Measurements from ENCODE around the gene TRIM59. TPM values are rescaled to one million over a fixed set of nuclear protein-coding genes. Genes with fewer than 3 reads are reported as not detected.
A peak's percentile ranks its signal among the peaks of the same experiment; 100 is the strongest.

TRIM59 gene
- polyA plus RNA-seq, 3 donors: 0.22 to 0.72 (median 0.22) TPM

DNA sequence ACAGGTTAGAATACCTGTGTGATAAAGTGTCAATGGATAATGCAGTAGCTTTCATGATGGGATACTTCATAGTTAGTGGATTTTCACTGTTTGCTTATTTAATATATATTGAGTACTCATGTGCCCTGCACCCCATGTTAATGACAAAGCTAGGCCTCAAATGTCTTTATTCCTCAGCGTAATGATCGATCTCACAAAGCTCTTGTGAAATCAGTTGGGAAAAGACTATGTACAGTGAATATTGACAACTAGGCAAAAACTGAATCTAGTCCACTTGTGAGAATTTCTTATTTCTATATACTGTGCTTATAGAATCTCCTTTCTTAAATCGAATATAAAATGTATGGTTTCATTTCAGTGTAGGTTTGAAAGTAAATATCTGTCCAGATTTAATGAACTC lies 32.3 kb downstream of the TRIM59 start:
- 62 to 81% (median 80%) methylated on average over 3 of the region's 3 CpGs for WGBS, 3 donors
- H3K27ac ChIP-seq (ENCODE audit: low read depth, low read length): no peak overlapping the region

DNA sequence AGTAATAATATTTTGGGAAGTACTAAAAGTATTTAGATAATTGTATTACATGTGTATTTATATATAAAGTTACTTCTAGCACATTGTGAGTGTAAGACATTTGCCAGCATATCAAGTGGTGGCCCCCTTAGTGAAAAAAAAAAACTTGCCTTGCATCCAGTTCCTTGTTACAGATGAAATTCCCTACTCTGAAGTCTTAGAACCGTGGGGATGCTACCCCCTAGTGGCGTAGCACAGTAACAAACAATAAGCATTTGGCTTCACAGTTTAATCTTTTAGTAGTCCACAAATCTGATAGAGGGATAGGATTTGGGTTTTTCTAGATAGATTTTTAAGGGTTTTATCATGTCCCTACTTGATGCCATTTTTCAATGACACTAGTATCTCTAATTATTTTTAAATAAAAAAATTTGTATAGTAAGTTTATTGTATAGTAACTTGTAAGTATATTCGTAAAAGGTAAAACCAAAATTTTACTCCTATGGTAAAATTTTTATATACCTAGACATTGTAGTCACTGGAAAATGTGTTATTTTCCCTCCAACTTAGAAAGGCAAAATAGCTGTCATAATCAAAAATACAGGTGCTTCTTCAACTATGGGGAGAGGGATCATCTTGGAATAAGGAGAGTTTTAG lies 35.9 kb downstream of the TRIM59 start:
- no peak overlapping the region for H3K27ac ChIP-seq (ENCODE audit: low read depth, low read length)
- 39 to 40% (median 39%) methylated on average over 3 of the region's 3 CpGs for WGBS, 3 donors

DNA sequence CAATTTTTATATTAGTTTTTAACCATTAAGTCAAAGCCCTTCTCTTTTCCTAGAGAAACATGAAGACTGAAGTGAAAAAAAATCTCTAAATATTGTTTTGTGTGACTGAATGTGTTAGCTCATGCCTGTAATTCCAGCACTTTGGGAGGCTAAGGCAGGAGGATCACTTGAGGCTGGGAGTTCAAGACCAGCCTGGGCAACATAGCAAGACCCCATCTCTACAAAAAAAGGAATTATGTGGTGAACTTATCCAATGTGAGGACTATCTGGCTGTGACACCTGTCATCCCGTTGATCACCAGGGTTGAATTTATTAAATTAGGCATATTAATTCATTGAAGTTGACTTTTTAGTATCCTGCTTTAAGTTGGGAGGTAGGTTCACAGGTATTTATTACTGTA lies 37.1 kb downstream of the TRIM59 start:
- 36 to 85% (median 44%) methylated on average over 1 of the region's 1 CpG for WGBS, 3 donors
- no peak overlapping the region for H3K27ac ChIP-seq (ENCODE audit: low read depth, low read length)

DNA sequence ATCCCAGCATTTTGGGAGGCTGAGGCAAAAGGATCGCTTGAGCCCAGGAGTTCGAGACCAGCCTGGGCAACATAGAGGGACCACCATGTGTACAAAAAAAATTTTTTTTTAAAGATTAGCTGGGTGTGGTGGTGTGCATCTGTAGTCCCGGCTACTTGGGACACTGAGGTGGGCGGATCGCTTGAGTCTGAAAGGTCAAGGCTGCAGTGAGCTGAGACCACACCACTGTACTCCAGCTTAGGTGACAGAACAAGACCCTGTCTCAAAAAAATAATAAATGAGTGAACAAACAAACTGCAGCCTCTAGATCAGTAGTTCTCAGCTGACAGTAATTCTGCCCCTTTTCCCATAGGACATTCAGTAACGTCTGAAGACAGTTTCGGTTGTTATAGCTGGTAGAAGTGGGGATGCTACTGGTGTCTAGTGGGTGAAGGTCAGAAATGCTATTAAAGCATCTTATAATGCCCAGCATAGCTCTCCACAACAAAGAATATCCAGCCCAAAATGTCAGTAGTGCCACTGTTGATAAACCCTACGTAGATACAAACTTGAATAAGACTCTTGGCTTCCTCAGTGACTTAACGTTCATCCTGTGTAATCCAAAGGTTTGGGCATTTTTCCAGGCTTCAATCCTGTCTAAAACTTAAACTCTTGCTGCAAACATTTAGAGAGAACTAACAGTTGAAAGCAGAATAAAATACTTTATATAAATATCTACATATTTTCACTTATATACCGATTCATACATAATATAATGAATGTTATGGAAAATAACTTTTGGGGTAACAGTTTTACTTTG lies 39.6 kb downstream of the TRIM59 start:
- WGBS, 3 donors: 81 to 86% (median 83%) methylated on average over 10 of the region's 10 CpGs
- no peak overlapping the region for H3K27ac ChIP-seq (ENCODE audit: low read depth, low read length)

DNA sequence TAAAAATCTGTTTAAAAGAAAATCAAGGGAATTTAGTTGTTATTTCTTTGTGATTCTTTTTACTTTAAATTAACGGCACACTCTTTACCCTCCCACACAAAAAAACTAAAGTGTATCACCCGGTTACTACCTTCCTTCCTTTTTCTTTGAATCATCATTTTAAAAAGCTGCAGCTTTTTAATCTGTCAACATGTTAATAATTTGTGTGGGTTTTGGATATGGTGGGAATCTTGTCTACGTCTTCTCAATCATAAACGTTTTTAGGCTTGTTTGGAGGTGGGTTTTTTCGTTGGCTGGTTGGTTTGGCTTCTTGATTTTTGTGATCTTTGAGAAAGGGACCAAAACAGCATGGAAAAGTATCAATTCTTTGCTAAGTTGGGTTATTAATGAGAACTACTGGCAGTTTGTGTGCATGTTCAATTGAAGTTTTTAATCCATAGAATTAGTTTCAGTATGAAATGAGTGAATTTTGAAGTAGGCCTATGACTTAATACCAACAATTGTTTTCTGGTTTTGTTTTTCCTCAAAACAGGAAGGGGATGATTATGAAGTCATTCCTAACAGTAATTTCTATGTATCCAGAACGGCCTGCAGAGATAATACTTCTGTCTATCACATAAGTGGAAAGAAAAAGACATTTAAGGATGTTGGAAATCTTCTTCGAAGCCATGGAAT lies 45.7 kb downstream of the TRIM59 start:
- no peak overlapping the region for H3K27ac ChIP-seq (ENCODE audit: low read depth, low read length)
- 43 to 58% (median 50%) methylated on average over 7 of the region's 7 CpGs for WGBS, 3 donors

DNA sequence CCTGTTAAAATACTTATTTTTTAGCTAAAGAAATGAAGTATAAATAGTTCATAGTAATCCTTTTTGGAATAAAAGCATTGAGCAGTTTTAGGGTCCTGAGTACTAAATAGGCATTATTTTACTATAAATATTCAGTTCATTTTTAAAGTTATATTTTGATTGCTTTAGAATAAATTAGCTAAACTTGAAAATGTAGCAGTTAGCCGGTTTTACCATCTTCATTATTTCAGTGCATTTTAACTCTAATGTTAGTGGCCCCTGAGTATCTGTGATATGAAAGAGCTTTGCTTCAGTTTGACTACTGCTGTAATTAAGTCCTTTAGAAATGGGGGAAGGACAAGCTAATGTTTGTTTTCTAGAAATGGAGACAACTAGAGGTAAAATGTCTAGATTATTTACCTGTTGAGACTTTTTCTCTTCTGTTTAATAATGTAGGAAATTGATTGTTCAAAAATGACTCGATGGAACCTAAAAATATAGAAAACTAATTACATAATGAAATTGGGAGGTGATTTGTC lies 46.5 kb downstream of the TRIM59 start:
- H3K27ac ChIP-seq (ENCODE audit: low read depth, low read length): no peak overlapping the region

DNA sequence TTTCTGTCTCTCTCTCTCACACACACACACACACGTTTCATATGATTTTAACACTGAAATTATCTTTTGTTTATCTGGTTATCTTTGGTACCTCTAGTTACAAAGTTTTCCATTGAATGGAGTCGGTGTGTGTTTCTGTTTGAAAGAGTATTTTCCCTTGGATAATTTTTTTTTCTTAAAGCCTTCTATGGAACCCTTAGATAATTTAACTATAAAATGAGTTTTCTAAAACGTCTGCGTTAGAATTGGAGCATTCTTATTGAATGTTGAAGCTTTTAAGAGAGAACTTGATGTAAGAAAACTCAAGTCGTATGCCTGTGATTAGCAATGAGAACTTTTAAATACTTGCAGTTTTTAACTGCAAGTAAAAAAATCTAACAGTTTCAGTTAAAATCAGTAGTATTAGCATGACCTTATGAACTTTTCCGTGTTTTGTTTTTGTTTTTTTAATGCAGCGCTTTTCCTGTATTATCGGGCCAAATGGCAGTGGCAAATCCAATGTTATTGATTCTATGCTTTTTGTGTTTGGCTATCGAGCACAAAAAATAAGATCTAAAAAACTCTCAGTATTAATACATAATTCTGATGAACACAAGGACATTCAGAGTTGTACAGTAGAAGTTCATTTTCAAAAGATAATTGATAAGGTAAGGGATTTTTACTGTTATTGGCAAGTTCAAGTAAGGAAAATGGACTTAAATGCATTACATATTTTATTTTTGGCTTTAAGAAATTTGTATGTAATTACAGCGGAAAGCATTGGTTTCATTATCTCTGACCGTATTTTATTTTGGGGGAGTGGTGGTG lies 47.2 kb downstream of the TRIM59 start:
- H3K27ac ChIP-seq (ENCODE audit: low read depth, low read length): no peak overlapping the region
- WGBS, 3 donors: 35 to 51% (median 48%) methylated on average over 11 of the region's 11 CpGs

More for the DNA sequence above, 46.5 kb downstream of the TRIM59 start:
- 56 to 75% (median 65%) methylated on average over 2 of the region's 2 CpGs for WGBS, 3 donors

DNA sequence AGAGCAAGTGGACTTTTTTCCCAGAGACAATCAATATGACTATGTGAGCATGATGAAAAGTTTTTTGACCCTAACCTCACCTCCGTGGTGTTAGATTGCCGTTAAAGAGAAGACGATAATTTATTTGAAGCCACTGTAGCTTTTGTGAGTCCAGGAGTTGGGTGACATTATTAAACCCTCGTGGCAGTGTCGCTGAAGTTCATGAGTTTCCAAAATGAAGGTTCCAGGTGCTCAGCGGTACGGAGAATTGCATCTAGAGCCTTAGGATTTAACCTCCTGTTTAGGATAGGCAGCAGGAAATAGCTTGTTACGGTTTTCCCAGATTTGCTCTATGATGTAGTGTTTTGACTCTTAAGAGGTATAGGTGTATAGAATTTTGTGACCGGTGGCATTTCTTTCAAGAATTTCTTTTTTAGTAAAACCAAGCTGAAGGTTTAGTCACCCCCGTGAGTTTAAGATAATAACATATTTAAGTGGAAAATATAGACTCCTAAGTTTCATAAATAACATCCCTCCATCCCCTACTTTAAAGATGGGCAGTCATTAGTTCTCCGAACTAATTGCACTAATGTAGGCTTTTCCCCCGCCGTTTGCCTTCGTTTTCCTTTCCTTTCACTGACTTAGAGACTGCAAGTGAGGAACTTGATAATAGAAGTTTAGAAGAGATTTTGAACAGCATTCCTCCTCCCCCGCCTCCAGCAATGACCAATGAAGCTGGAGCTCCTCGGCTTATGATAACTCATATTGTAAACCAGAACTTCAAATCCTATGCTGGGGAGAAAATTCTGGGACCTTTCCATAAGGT lies 48.1 kb downstream of the TRIM59 start:
- WGBS, 3 donors: 9 to 16% (median 15%) methylated on average over 16 of the region's 16 CpGs
- H3K27ac ChIP-seq (ENCODE audit: low read depth, low read length): no peak overlapping the region

DNA sequence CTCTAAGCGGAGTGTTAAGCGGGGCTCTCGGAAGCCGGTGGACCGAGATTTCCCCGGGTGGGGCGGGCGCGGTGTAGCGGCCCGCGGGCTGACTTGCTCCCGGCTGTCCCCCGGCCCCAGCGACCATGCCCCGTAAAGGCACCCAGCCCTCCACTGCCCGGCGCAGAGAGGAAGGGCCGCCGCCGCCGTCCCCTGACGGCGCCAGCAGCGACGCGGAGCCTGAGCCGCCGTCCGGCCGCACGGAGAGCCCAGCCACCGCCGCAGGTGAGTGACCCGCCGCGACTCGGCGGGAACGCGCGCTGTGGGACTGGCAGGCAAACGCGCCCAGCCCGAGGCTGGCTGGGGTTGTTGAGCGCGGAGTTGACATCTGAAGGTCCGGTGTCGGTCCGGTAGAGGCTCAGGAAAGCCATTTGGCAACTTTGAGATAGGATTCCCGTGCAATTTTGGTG lies 48.9 kb downstream of the TRIM59 start:
- H3K27ac ChIP-seq (ENCODE audit: low read depth, low read length): no peak overlapping the region
- WGBS, 3 donors: 0 to 1% (median 0%) methylated on average over 51 of the region's 51 CpGs

DNA sequence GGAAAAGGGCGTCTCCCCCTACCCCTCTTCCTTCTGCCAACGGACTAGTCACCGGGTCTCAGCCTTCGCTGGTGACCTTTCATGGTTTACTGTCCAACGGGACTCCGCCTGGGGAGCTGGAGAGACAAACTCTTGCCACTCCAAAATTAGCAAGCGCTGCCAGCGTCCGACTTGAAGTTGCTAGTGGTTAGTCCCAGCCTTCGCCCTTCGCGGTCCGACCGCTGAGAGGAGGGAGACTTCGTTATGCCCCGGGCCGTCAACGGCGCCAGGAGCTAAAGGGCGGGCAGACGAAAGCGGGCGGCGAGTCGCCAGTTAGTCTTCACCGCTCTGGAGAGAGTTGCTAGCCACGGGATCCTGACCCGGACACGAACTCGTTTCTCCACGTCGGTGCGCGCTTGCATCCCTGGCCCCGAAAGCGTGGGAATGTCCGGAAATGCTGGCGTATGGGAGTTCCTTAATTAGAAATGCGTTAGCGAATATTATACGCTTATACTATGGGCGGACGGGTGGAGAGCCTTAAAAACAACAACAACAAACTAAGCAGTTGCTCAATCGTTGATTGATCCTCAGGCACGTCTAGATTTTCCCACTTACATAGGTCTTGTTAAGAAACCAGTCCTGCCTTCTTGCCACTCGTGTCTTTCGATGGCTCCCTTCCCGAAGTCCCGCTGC lies 49.4 kb downstream of the TRIM59 start:
- 0% methylated on average over 49 of the region's 49 CpGs for WGBS, 3 donors
- peak overlapping the region; percentile 23 for H3K27ac ChIP-seq (ENCODE audit: low read depth, low read length)

DNA sequence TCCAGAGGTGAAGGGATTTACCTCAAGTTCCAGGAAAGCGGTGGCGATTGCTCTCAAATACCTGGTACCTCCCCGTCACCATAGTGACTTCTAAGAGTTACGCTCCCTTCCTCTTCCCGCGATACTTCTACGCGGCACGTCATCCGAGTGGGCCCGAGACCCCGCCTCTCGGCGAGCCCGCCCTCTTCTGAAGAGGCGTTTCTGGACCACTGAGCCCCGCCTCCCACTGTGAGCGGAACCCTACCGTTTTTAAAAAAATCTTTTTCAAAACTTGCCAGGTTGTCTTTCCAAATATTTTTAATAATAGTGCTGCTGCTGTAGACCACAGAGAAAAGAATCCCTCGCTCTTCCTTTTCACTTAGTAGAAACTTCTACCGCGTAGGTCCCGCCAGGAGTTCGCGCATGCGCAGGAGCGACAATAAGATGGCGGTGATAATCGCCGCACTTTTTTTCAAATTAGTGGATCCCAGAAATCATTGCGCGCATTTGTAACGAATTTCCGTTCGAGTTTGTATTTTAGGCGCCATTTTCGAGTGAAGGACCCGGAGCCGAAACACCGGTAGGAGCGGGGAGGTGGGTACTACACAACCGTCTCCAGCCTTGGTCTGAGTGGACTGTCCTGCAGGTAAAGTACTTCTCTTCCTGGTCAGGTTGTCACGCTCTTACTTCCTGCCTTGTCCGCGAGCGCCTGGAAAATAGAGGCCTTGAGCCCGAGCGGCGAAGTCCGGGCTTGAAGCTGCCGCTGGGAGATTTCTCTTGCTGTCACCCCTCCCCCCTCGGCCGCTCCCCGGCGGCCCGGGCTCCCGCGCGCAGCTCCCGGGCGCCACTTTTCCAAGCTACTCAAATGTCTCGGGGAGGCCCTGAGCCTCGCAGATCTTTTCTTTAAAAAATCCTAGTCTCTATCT lies 50.2 kb downstream of the TRIM59 start, which contains the start of the genes IFT80 and SMC4:
Gene IFT80 (minus strand): TSS at position 101 of the 905 bp plus-strand sequence. CDS start 14,625 bp downstream, outside the sequence.
Gene SMC4 (plus strand): TSS at position 526 of the 905 bp plus-strand sequence. CDS start 1,177 bp downstream, outside the sequence.
- WGBS, 3 donors: 0 to 1% (median 0%) methylated on average over 63 of the region's 63 CpGs
- peak within 1 kb of the TSS; percentile 23 for H3K27ac ChIP-seq (ENCODE audit: low read depth, low read length)

DNA sequence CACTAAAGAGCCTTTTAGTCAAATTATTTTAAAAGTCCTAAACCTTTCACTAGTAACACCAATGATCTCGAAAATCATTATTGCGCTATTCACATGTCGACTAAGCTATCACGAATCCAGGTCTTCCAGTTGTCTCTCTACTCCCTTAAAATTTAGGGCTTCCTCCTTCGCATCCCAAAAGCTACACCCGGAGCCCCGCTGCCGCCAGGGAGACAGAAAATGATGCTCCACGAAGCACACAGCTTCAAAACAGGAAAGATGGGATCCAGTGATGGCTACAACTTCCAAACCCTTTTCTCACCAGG lies 50.8 kb downstream of the TRIM59 start:
- H3K27ac ChIP-seq (ENCODE audit: low read depth, low read length): no peak overlapping the region
- 0% methylated on average over 9 of the region's 9 CpGs for WGBS, 3 donors

DNA sequence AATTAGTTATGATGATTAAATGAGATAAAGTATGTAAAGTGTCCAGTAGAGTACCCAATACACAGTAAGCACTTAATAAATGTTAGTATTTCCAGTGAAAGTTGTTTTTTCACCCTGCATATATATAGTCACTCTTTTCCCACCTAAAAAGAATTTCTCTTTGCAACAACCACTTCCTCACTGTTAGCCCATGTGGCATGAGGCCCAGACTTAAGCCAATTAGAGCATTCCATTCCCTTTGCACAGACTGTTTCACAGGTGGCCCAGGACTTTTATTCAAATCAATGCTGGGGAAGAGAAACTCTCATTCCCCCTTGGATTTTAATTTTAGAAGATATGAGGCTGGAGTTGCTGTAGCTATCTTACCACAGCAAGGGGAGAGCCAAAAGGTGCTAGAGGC lies 54.3 kb downstream of the TRIM59 start:
- no peak overlapping the region for H3K27ac ChIP-seq (ENCODE audit: low read depth, low read length)

DNA sequence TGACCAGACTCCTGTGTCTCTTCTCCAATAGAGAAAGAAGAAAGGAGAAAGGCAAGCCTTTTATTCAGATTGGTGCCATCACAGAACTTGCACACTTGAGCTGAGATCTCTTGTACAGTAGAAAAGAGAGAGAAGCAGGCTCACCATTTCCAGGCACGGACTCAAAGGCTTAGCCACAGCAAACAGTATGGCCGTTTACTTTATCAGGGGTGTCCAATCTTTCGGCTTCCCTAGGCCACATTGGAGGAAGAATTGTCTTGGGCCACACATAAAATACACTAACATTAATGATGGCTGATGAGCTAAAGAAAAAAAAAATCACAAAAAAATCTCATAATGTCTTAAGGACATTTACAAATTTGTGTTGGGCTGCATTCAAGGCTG lies 55.6 kb downstream of the TRIM59 start:
- WGBS, 3 donors: 89 to 97% (median 95%) methylated on average over 3 of the region's 3 CpGs
- no peak overlapping the region for H3K27ac ChIP-seq (ENCODE audit: low read depth, low read length)

DNA sequence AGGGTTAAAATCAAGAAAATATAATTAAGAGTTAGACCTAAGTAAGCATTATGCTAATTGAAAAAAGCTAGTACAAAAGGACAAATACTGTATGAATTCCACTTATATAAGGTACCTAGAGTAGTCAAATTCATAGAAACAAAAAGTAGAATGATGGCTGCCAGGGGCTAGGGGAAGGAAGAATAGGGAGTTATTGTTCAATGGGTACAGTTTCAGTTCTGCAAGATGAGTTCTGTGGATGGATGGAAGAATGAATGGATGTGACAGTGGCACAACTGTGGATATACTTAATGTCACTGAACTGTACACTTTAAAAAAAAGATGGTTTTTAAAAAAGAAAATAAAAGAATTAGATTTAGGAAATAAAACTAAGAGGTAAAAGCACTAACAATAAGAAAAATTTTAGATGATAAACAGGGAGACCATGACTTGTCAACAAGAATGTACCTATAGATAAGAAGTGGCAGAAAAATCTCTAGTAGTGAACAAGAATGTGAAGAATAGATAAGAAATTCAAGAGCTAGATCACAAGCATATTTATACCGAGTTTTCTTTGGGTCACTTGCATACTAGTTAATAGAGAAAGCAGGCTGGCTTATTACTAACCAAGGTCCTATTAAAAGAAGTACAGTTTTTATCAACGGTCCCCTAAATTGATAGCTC lies 56.1 kb downstream of the TRIM59 start:
- no peak overlapping the region for H3K27ac ChIP-seq (ENCODE audit: low read depth, low read length)
- 58 to 96% (median 91%) methylated on average over 2 of the region's 2 CpGs for WGBS, 3 donors

DNA sequence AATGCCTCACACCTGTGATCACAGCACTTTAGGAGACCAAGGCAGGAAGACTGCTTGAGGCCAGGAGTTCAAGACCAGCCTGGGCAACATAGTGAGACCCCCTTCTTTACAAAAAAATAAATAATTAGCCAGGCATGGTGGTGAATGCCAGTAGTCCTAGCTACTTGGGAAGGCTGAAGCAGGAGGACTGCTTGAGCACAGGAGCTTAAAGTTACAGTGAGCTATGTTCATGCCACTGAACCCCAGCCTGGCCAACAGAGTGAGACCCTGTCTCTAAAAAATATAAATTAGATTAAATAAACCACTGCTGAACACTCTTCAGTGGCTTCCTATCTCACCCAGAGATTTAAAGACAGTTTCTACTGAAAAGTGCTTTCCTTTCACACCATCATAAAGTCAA lies 56.8 kb downstream of the TRIM59 start:
- no peak overlapping the region for H3K27ac ChIP-seq (ENCODE audit: low read depth, low read length)
